HG02678 (cell line): ENCODE results near the gene HECTD2.
"Not testable (repeated sequence)": the region's sequence is repeated elsewhere in the genome, so short reads cannot be mapped to it uniquely, and the experiment has no call there.

Source experiments
- ATAC-seq: cut with Tn5 transposase; IDR thresholded peaks from one replicate; pipeline ENCODE4 v1.9.1; 2021; ENCODE audit warnings: mild to moderate bottlenecking, moderate library complexity; ENCODE audit not compliant: unreplicated experiment

Gene HECTD2

DNA sequence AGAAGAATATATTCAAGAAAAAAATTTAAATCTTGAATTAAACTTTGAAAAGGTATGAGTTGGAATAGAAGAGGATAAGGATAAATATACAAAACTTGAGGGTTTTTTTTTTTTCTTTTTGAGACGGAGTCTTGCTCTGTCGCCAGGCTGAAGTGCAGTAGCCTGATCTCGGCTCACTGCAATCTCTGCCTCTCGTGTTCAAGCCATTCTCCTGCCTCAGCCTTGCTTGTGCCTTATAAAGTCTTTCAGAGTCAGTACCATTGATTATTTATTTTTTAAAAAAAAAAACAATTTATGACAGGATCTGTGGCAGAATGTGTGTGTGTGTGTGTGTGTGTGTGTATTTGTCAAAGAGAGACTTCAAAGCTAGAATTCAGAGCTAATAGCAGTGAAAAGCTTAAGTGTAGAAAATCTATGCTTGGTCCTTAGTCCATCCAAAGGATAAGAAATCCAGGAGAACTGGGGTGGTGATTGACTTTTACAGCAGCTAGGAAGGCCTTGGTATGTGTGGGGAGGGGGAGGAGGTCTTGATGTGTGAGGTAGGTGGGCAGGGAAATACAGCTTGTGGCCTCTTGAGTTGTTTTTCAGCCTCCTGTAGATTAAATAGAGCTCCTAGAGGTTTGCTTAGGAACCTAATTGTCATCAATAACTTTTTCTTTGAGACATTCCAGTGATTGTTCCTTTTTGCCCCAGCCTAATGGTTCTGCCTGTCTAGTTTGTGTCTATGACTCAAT, 2.4 kb downstream of the HECTD2 start:
- ATAC-seq = no peak

DNA sequence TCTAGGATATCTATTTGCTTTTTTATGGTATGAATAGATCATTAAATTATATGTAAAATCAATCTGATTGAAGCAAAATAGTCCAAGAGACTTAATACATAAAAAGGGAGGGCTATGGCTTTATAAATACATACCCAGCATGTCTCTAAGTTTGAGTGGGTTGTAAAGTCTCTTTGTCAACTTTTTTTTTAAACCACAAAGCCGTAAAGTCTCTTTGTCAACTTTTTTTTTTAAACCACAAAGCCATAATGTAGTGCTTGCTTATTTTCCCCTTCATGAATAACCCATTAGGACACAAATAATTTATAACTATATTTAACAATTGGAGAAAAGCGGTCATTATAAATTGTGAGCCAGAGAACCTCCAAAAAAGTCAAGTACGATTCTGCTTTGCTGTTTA, 5.7 kb downstream of the HECTD2 start:
- ATAC-seq = no peak

DNA sequence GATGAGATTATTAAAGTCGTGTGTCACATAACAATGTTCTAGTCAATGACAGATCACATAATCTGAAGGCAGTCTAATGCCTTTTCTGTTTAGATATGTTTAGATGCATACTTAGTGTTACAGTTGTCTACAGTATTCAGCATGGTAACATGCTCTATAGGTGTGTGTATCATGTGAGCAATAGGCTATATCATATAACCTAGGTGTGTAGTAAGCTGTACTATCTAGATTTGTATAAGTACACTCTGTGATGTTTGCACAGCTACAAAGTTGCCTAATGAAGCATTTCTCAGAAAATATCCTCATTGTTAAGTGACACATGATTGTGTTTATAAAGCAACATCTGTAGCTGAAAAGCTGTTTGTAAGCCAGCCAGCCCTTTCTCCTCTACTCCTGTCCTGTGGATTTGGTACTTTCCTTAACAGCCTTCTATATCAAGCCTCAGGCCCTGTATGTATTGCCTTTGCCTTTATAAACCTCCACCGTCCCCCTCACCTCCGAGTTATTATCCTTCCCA, 6.3 kb downstream of the HECTD2 start:
- no peak for ATAC-seq

DNA sequence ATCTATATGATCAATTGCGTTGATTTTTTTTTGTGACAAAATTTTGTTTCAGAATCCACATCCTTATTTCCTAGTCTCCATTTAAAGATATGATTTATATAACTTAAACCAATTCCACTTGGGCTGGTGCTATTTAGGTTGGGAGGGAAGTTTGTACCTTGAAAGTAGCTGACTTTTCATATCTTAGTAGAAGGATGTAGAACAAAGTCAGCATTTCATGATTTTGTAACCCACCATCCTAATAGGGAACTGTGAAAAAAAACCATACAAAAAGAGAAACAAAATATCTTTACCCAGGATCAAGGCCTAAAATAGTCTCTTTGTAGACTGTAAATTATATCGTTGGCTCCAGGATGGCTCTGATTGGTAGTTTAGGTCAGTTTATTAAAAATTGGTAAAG, 8.3 kb downstream of the HECTD2 start:
- ATAC-seq = no peak

DNA sequence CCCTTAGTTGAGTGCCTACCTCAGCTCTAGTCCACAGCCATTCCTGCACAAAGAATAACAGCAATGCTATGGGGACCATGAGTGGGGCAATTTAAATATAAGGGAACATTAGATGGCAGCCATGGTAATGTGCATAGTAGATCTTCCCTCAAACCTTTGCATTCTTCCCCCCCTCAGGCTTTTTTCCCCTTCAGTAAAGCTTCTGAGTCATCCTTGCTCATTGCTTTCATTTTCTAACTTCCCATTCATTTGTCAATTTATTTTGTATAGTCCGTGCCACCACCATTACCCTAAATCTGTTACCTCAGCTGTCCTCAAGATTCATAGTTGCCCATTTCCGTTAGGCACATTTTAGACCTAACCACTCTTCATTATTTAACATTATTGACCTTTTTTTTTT, 10.7 kb downstream of the HECTD2 start:
- ATAC-seq = no peak

DNA sequence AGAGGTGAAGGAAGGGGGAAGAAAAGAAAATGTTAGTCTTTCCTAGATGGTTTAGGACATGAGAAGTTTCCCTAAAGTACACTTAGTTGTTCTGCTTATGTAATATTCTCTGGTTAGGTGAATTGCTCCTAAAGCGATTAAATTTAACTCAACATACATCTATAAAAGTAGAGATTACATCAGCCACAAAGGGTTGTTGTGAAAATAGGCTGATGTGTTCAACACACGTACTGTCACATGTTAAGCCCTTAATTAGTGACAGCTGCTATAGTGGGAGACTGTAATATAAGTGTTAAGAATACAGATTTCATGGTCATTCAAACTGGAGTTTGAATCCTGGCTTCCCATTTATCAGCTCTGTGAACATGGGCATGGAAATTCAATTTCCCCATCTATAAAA, 12.8 kb downstream of the HECTD2 start:
- ATAC-seq = no peak

DNA sequence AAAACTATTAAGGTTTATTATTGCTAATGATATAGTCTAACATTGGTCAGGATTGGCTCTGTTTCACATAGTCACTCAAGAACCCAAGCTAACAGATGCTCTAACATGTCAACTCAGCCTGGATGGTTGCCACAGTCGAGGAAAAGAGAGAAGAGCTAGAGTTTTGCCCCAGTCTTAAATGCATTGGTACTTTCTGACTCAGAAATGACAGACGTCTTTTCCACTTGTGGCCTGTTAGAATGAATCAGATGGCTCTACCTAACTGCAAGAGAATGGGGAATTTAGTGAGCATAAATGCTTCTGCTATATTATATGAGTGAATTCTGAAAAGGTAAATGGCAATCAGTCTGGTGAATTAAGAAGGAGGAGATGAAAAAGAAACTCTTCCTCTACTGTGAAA, 13.9 kb downstream of the HECTD2 start:
- no peak for ATAC-seq

DNA sequence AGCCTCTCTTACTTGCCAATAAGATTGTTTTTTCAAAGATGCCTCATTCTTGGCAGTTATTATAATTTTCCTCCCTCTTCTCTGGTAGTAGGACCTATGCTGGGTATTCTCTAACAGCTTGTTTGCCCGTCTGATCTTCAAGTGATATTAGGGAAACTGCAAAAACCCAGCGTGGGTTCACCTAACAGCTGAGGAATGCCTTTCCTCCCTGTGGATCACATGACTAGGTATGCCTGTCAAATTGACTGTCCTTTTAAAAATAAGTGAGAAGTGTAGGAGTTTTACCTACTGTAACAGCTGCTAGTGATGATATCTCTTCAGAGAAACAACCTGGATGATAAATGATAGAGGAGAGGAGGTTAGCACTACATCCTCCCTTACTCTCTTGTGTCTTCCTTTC, 22.0 kb downstream of the HECTD2 start:
- no peak for ATAC-seq

DNA sequence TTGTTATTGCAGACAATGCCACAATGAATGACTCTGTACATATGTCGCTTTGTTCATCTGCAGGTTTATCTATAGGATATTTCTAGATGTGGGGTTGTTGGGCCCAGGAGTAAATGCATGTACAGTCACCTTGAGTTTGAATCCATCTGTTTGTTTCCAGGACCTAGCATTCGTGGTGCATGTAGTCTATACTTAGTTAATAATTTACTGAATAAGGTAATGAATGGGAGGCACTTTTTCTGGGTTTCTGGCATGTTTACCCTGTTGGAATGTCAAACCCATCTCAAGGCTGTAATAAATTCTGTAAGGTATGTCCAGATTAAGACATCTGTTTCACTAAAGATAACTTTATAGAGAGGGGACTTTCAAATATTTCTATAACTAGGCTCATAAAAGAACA, 23.5 kb downstream of the HECTD2 start:
- ATAC-seq = no peak

DNA sequence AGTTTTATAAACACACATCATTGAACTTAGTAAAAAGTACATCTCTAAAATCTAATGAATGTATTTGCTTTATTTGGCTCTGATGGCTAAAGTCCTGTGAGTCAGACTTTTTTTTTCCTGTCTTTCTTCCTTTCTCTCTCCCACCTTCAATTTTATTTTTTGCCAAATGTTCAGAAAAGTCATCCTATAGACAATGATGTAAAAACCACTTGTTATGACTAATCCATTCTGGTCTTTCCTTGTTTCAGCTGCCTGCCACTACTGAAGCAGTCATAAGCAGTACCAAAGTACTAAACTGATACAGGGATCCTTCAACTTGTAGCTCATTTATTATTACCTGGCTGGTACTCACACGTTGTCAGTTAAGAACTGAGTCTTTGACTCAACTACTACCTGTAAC, 23.9 kb downstream of the HECTD2 start:
- no peak for ATAC-seq

DNA sequence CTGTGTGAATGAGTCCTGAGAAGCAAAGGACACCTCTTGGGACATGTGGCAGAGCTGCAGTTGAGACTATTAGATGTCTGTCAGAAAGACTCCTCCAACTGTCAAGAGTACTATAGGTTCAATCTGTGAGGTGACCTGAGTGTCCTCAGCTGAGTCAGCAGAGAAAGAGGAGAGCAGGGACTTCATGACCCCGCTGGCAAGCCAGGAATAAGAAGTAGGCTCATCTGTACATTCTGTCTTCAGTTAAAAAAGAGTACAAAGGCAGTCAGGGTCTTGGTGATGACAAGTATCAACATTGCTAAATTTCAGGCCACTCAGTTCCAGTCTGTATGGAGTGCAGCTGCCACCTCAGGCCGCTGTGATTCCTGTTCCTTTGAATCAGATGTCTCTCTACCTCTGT, 25.1 kb downstream of the HECTD2 start:
- no peak for ATAC-seq

DNA sequence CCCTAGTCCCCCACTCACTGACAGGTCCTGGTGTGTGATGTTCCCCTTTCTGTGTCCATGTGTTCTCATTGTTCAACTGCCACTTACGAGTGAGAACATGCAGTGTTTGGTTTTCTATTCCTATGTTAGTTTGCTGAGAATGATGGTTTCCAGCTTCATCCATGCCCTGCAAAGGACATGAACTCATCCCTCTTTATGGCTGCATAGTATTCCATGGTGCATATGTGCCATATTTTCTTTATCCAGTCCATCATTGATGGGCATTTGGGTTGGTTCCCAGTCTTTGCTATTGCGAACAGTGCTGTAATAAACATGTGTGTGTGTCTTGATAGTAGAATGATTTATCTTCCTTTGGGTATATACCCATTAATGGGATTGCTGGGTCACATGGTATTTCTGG, 28.1 kb downstream of the HECTD2 start:
- not testable (repeated sequence) for ATAC-seq

DNA sequence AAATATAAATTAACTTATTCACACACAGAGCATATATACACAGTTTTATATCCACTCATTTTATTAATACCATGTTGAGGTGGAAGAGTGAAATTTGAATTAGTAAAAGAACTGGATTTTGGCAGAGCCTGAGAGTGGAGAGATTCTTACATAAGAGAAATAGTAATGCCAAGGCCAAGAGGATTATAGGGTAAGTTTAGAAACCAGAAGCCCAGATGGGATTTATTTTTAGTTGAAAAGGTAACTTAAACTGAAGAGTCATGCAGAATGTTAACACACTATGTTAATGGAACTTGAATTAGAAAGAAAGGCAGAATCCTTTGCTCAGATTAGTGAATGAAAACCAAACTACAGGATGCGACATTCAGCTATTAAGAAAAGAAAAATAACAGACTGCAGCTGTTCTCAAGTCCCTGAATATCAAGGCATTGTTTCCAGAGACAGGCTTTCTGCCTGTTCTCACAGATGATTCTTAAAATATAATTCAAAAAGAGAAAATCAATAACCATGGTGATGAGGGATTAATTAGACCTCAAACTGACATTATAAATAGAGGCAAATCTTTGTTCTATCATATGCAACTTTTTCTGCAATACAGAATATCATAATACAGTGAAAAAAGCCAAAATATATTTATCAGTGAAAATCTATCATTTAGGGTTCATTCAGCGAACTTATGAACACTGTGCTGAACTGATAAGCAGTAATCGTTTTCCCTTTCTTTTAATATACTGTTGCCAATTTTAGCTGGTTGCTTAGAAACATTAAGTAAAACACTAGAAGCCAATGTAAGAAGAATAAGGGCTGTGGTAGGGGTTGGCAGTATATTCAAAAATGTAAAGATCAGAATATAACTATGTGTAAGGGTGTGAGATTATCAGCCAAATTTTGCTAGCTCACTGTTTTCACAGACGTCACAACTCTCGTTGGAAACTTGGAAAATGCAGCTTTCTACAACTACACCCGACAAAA, 34.4 kb downstream of the HECTD2 start:
- no peak for ATAC-seq

DNA sequence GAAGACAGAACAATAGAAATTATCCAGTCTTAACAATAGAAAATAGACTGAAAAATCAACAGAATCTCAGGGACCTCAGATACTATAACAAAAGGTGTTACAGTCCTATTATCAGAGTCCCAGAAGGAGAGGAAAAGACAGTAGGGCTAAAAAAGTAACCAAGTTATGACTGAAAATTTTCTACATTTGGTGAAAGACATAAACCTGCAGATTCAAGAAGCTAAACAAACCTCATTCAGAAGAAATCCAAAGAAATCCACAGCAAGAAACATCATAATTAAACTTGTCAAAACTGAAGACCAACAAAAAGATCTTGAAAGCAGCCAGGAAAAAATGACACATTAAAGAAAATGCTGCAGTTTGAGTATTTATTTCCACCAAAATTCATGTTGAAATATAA, 41.9 kb downstream of the HECTD2 start:
- no peak for ATAC-seq

DNA sequence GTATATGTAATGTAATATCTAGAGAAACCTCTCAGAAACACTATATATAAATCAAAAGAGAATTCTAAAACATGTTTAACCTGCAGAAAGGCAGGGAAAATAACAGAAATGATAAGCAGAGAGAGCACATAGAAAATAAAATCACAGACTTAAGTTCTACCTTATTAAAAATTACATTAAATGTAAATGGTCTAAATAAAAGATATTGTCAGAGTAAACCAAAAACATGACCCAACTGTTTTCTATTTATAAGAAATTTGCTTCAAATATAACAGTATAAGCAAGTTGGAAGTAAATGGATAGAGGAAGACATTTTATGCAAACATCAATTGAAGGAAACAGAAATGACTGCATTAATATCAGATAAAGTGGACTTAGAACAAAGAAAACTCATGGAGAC, 43.4 kb downstream of the HECTD2 start:
- no peak for ATAC-seq

DNA sequence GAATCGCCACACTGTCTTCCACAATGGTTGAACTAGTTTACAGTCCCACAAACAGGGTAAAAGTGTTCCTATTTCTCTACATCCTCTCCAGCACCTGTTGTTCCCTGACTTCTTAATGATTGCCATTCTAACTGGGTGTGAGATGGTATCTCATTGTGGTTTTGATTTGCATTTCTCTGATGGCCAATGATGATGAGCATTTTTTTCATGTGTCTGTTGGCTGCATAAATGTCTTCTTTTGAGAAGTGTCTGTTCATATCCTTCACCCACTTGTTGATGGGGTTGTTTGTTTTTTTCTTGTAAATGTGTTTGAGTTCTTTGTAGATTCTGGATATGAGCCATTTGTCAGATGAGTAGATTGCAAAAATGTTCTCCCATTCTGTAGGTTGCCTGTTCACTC, 45.0 kb downstream of the HECTD2 start:
- ATAC-seq = not testable (repeated sequence)

DNA sequence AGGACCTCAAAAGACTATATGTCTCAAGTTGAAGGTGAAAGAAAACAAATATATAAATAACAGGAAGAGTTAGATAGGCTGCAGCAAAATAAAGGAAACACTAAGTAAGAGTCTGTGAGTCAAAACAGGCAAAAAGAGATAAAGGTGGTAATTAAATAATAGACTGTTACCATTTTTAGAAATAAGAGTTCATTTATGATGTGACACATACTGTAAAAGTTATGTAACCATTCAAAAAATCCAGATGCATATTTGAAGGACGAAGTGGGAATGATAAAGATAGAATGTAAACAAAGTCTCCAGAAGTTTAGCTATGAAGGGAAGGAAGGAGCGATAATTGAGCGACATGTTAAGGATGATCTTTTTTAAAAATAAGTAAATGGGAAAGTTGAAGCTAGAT, 50.5 kb downstream of the HECTD2 start:
- no peak for ATAC-seq

DNA sequence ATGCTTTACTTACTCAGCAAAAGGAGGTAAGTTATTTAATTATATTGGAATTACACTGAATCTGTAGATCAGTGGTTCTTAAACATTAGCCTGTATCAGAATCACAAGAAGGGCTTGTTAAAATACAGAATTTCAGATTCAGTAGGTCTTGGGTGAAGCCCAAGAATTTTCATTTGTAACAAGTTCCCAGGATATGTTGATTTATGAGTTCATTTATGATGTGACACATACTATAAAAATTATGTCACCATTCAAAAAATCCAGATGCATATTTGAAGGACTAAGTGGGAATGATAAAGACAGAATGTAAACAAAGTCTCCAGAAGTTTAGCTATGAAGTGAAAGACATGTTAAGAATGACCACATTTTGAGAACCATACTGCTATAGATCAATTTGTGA, 52.3 kb downstream of the HECTD2 start:
- ATAC-seq = no peak

DNA sequence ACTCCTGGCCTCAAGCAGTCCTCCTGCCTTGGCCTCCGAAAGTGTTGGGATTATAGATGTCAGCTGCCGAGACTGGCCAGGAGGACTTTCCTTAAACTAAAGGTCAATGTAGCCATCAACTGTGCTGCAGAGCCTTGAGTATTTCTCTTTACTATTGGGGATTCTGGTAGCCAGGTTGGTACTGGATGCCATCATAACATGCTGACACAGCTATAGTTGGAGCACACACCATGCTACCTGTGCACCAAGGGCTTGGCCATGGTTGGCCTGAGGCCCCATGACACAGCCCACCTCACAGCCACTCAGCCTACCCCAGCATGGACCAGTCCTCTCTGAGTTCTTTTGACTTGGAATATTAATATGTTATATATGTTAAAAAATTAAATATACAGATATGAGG, 54.4 kb downstream of the HECTD2 start:
- no peak for ATAC-seq

DNA sequence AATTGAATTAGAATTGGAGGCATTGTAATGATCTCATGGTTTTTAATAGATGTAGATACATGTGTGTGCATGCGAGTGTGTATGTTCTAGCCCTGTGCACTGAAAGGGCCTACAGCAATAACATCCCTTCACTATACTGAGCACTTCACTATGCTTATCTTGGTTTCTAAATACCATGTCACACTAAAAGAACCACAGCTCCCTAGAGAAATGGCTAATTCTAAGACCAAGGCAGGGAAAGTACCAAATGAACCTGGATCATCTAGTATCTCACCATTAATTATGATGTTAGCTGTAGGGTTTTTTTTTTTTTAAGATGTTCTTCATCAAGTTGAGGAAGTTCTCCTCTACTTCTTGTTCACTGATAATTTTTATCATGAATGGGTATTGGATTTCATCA, 55.1 kb downstream of the HECTD2 start:
- no peak for ATAC-seq

DNA sequence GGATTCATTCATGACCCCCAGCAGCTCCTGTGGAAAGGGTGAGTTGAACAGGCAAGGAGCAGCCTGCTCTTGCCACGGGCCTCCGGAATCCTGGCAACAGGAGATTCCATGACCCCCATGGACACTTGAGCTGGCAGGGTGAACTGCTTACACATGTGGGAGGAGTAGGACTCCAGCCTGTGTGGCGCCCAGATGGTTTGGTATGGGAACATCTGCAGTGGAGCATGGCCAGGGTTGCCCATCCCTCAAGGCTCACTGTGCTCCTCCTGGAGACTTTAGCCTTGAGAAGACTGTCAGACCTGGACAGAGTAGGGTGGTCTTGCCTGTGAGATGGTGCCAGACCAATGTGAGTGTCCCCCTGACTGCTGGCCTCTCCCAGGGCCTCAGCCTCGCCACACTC, 57.0 kb downstream of the HECTD2 start:
- ATAC-seq = no peak

DNA sequence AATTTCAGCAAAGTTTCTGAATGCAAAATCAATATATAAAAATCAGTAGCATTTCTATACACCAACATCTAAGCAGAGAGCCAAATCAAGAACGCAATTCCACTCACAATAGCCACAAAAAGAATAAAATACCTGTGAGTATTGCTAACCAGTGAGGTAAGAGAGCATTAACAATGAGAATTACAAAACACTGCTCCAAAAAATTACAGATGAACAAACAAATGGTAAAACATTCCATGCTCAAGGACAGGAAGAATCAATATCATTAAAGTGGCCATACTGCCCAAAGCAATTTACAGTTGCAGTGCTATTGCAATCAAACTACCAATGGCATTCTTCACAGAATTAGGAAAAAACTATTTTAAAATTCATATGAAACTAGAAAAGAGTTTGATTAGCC, 61.5 kb downstream of the HECTD2 start:
- no peak for ATAC-seq
